IPS DF 4.7 (cell line): ENCODE results near the gene P2RX6.
"Not testable (repeated sequence)": the region's sequence is repeated elsewhere in the genome, so short reads cannot be mapped to it uniquely, and the experiment has no call there.

Experiments used
- DNase-seq: peaks from one replicate; pipeline ENCODE4 v3.0.0-alpha.2; 2013; ENCODE audit warnings: low spot score; ENCODE audit errors: extremely low read depth

The P2RX6 gene

DNA sequence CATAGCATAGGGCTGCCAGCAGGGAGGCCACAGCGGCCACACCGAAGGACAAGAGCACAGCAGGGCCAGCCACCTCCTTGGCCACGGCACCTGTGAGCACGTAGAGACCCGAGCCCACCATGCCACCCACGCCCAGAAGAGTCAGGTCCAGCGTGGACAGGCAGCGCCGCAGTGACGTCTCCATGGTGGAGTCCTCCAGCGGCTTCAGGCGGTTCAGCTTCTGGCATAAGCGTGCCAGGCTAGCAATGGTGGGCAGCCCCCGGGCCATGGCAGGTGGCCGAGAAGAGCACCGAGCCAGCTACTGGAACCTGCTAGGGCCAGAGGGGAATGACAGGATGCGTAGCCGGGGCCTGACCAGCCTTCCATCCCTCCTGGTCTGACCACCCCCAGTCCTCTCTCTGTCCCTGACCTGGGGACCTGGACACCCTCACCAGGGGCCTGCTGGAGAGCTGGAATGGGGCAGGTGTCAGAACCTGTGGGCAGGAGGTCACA is 16.6 kb downstream of the P2RX6 start:
- no peak for DNase-seq

DNA sequence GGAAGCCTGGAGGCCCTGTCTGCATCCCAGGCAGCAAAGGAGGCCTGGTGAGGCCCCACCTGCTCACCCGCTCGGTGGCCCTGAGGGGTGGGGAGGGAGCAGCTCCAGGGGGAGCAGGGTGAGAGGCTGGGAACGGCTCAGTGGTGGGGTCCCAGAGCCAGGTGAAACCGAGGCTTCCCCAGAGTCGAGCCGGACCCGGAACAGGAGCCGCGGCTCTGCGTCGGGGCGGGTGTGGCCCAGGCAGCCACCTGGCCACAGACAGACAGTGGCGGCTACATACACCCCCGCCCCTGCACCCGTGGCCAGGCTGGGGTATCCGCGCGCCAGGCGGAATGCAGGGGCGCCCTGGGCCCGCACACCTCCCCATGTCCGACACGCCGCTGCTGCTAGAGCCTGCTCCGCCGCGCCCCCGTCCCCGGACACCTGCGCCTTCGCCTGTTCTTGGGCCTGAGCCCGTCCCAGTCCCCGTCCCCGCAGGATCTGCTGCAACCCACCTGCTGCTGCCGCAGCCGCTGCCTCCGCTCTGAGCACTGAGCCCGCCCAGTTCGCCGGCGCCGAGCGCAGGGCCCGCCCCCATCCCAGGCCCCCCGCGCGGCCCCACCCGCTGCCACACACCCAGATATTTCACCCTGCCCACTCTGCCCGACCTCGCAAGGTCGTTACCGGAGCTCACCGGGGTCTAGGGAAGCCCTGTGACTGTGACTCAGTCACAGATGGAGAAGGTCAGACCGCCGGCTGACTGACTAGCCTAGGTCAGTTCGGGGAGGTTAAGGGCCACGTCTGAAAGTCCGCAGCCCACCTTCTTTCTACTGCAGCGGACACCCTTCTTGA is 17.3 kb downstream of the P2RX6 start, which contains the start of gene SLC7A4:
Gene SLC7A4 (minus strand): TSS at position 525 of the 831 bp plus-strand sequence. CDS start 749 bp downstream, outside the sequence.
- no peak for DNase-seq

DNA sequence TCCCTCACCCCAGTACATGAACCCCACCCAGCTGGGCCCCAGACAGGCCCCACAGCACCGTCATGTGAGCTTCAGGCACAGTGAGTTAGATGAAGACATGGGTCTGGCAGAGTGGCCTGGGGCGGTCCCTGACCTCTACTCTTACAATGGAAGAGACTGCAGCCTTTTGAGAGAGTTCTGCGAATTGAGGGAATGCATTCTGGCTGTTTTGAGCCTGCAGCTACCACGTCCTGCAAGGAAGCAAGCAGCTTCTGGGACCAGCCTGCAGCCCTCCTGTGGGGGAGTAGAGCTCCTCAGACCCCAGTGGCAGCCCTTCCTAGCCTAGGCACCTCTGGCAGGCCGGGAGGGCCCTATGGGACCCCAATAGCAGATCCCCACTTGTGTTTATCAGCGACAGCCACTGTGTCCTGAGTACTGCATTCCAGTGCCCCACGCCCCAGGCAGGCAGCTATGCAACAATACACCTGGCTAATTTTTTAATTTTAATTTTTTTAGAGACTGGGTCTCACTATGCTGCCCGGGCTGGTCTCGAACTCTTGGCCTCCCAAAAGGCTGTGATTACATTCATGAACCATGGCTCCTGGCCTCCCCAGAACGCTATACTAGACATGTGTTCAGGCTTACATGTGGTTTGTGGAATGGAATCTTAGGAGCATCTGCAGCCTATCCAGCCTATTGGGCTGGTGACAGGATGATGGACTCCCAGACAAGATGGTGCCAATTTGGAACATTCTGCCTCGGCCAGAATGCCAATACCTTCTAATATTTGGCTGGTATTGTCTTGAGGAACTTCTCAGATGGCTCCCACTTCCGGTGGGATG is 18.1 kb downstream of the P2RX6 start:
- DNase-seq: no peak

DNA sequence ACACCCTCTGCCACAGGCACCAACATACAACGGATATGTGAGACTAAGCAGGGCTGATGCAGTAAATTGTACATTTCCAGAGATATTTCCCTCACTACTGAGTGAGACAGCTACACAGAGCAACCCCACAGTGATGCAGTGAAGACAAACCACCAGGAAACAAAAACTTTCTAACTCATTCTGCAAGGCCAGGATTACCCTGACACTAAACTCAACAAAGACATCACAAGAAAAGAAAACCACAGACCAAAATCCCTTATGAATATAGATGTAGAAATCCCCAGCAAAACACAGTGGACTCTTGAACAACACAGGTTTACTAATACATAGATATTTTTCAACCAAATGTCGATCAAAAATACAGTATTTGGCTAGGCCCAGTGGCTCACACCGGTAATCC is 18.9 kb downstream of the P2RX6 start:
- no peak for DNase-seq

DNA sequence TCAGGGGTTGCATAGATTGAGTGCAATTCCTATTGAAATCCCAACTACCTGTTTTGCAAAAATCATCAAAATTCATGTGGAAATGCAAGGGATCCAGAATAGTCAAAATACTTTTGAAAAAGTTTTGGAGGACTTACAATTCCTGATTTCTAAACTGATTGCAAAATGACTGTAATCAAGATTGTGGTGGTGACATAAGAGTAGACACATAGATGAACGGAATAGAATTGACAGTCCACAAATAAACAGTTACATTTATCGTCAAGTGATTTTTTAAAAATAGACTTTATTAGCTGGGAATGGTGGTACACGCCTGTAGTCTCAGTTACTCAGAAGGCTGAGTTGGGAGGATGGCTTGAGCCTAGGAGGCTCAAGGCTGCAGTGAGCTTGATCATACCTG is 20.0 kb downstream of the P2RX6 start:
- DNase-seq: no peak

DNA sequence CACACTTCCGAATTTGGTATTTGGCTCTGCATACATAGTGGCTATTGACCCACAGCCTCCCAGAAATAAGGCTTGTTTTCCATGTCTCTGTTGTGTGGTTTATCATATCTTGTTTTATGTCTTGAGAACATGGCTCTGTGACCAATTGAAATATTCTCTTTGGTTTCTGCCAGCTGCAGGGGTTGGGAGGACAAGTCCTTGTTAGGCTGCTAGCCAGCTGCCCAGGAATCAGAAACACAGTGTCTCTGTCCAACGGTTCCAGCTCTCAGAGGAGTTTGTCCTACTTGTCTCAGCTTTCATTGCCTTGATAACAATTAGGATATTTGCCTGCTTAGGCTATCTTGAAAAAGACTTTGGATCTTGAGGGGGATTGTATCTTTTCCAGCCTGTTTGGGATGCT is 23.4 kb downstream of the P2RX6 start:
- DNase-seq: no peak

DNA sequence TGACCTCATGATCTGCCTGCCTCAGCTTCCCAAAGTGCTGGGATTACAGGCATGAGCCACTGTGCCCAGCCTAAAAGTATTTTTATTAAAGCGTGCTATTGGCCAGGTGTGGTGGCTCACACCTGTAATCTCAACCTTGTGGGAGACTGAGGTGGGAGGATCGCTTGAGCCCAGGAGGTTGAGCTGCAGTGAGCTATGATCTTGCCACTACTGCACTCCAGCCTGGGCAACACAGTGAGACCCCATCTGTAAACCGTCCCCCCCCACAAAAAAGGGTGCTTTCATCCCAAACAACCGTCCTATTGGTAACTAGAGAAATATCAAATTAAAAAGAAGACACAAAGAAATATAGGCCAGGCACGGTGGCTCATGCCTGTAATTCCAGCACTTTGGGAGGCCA is 24.2 kb downstream of the P2RX6 start:
- DNase-seq: not testable (repeated sequence)

DNA sequence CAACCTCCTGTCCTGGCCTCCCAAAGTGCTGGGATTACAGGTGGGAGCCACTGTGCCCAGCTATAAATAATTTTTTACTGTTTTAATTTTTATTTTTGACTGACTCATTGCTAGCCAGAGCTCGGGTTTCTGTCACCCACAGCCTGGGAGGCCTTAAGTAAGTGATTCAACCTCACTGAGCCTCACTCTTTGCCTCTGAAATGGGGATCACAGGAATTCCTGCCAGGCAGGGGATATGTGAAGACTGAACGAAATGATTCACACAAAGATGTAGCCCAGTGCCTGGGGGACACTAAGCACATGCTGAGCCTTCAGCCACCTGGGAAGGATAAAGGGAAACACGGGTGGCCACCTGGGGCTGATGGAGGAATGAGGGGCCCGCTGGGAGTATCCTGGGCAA is 27.0 kb downstream of the P2RX6 start:
- no peak for DNase-seq

DNA sequence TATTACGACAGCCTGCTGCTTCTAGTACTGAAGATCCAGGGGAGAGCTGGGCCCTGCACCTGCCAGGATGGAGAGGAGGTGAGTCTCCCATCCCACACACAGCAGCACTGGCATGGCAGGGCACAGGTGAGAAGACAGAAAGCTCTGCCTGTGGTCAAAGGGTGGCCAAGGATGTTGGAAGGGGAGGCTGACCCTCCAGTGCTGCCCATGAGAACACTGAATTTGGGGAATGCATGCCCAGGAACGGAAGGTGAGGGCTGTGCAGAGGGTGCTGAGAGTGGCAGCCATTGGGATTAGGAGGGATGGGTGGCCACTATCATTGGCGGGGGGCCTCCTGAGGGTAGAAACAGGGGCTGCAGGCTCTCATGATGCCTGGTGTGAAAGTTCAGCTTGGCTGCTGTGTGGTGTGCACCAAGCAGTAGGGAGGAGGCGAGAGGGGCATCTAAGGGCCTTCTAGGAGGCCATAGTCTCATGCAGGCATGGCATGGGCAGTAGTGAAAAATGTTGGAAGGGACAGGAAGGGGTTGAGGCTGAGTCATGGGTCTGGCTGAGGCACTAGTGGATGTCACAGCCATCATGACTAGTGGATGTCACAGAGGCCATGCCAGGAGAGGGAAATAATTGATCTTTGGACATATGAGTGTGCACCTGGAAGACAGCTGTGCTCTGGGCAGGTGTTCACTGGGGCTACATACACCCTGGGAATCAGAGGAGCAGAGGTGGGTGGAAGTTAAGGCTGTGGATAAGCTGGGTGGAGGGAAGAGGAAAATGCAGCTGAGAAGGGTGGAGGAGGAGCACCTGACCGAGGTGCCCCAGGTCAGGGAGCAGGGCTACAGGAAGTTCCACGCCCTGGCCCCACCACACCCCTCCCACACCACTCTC is 28.3 kb downstream of the P2RX6 start:
- no peak for DNase-seq

DNA sequence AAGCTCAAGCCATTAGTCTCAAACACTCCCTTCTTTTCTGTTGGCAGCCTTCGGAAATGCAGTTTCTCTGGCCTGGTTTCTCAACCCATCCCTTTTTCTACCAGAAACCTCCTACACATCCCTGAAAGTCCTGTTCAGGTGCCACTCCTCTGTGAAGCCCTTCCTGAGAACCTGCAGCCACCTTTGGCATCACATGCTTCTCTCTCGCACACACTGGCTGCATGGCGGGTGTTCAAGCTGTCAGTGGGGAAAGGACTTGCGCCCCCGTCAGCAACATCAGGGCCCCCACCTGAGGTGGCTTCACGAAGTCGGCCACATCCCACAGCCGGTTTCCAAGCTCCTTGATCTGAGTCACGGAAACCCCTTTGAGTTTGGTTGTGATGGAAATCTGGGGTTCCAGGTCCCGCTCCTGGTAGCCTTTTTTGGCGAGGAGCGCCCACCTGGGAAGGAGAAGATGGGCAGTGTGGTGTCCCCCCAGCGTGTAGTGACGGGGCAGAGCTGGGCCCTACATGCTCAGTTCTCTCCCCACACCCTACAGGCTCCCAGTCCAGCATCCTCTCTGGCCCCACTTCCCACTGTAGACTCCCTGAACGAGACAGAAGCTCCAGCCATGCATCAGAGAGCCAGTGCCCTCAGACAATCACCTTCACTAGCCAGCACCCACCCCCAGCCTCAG is 29.0 kb downstream of the P2RX6 start:
- no peak for DNase-seq

DNA sequence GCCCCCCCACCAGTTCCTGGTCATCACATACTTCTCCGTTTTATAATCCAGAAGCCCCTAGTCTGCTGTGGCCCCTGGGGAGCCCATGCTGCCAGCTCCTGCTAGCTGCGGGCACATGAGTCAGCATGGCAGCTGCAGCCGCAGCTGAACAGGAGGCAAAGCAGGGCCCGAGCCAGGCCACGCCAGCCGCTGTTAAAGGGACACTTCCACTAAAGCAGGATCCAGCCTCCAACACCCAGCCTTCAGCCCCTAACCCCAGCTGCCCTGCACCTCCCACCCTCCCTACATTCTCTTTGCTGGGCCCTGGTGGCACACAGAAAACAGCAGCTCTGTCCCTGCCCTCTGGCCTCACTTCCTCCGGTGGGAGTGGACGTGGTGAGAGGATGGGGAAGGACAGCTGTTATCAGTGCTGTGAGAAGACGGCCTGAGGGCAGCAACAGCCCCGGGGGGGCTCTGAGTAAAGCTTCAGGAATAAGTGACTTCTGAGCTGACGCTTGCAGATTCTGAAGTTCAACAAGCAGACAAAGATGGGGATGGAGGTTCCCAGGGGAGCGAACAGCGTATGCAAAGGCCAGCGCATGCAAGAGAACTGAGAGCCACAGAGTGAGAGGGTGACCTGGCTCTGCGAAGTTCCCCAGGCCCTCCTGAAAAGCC is 30.1 kb downstream of the P2RX6 start:
- DNase-seq: no peak

GRCh38 chr22:21045585-21046294 is 30.8 kb downstream of the P2RX6 start, which contains the start of gene LRRC74B:
LRRC74B (plus strand) TSS chr22:21045946; CDS start chr22:21045987, 41 bp downstream.
- DNase-seq: peak; percentile 75

GRCh38 chr22:21047035-21047661 is 32.2 kb downstream of the P2RX6 start:
- DNase-seq: no peak

DNA sequence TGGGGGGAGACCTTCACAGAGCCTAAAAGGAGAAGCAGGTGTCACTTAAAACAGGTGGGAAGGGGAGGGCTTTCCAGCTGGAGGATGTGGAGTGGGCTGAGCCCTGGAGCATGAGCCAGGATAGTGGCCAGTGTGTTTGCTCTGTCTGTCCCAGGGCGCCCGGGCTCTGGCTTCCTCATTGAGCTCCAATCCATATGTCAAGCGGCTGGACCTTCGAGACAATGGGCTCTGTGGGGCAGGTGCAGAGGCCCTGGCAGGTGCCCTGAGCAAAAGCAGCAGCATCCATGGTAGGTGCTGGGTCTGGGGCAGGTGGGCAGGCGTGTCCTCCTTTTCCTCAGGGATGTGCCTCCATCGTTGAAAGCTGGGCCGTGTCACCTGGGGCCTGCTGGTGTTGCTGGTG is 32.8 kb downstream of the P2RX6 start:
- no peak for DNase-seq

GRCh38 chr22:21048448-21048847 is 33.5 kb downstream of the P2RX6 start:
- not testable (repeated sequence) for DNase-seq

DNA sequence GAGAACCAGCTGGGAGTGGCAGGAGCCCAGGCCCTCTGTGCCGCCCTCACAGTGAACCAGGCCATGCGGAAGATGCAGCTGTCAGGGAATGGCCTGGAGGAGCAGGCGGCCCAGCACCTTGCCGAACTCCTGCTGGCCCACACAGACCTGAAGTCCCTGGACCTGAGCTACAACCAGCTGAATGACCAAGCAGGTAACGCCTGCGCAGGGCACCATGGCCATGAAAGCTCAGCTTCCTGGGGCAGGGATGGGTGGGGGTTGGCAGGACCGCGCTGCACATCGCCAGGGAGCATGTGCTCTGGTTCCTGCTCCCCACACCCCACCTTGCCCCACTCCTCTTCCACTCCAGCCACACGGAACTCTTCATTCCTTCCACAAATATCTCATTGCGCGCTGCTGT is 34.0 kb downstream of the P2RX6 start:
- DNase-seq: not testable (repeated sequence)

GRCh38 chr22:21051145-21051830 is 36.3 kb downstream of the P2RX6 start:
- DNase-seq: no peak

GRCh38 chr22:21051831-21052400 is 37.0 kb downstream of the P2RX6 start:
- no peak for DNase-seq
